H1 (cell line): Measurements from ENCODE around the gene TXNDC2.

ENCODE experiments used
- BACH1 ChIP-seq: IDR thresholded peaks from 2 replicates; pipeline ENCODE4 v1.6.1; 2012; ENCODE audit warnings: low read length, improper control_type of control experiment
- BRCA1 ChIP-seq: IDR thresholded peaks from 2 replicates; pipeline ENCODE4 v1.6.1; 2012; ENCODE audit warnings: low read depth, low read length, improper control_type of control experiment
- CEBPB ChIP-seq: IDR thresholded peaks from 2 replicates; pipeline ENCODE4 v1.6.1; 2012; ENCODE audit warnings: low read depth, low read length
- CTCF ChIP-seq, 3 experiments: IDR thresholded peaks; 1 replicate in 2 of 3; 2 replicates in 1 of 3; pipeline versions ENCODE4 v1.5.1 to v1.6.1; 2011; ENCODE audit warnings: low read length in 3 of 3, mild to moderate bottlenecking in 3 of 3, inconsistent platforms in 2 of 3, low read depth in 1 of 3, moderate library complexity in 1 of 3; ENCODE audit not compliant: insufficient read depth in 1 of 3; ENCODE audit errors: control extremely low read depth in 1 of 3
- EZH2 ChIP-seq: fragments of 200-600 bp; sonication (generic); IDR thresholded peaks from 2 replicates; pipeline ENCODE4 v1.7.1; 2012; ENCODE audit warnings: low read depth, mild to moderate bottlenecking, moderate library complexity, low read length, inconsistent platforms; ENCODE audit not compliant: severe bottlenecking
- FOSL1 ChIP-seq: IDR thresholded peaks from 2 replicates; pipeline ENCODE4 v1.6.1; 2011; ENCODE audit warnings: mild to moderate bottlenecking, low read depth, low read length, moderate library complexity; ENCODE audit not compliant: insufficient read depth
- JUN ChIP-seq: IDR thresholded peaks from 2 replicates; pipeline ENCODE4 v1.6.1; 2011; ENCODE audit warnings: low read depth, mild to moderate bottlenecking, improper control_type of control experiment, low read length
- MAX ChIP-seq: IDR thresholded peaks from 2 replicates; pipeline ENCODE4 v1.6.1; 2012; ENCODE audit warnings: inconsistent platforms
- POLR2A ChIP-seq, 2 experiments: IDR thresholded peaks; 1 replicate in 1 of 2; 2 replicates in 1 of 2; pipeline ENCODE4 v1.6.1; 2011; ENCODE audit warnings: low read depth in 2 of 2, low read length in 2 of 2, mild to moderate bottlenecking in 2 of 2; ENCODE audit errors: control extremely low read depth in 1 of 2
- POLR2AphosphoS5 ChIP-seq: IDR thresholded peaks from 2 replicates; pipeline ENCODE4 v1.6.1; 2011; ENCODE audit warnings: low read depth, low read length
- SIN3A ChIP-seq, 2 experiments: IDR thresholded peaks in 1 of 2; conservative IDR thresholded peaks in 1 of 2; 2 replicates each; pipeline ENCODE4 v1.6.1; 2011 to 2012; ENCODE audit warnings: low read length in 2 of 2, improper control_type of control experiment in 1 of 2, low read depth in 1 of 2, mild to moderate bottlenecking in 1 of 2

GRCh38 chr18:9915291-9916076 is 29.7 kb downstream of the TXNDC2 start:
- TF ChIP-seq POLR2A (IDR thresholded peaks at IDR 0.05; ENCODE audit: control extremely low read depth in 1 of 2, low read depth in 2 of 2, low read length in 2 of 2): no peak
- no peak for TF ChIP-seq CTCF (IDR thresholded peaks at IDR 0.05; ENCODE audit: control extremely low read depth in 1 of 3, insufficient read depth in 1 of 3, low read depth in 1 of 3, low read length in 3 of 3)
- no peak for TF ChIP-seq JUN
- TF ChIP-seq BACH1: no peak
- no peak for TF ChIP-seq SIN3A (conservative IDR thresholded peaks at IDR 0.05 in 1 of 2, IDR thresholded peaks at IDR 0.05 in 1 of 2; ENCODE audit: low read depth in 1 of 2, low read length in 2 of 2)
- no peak for TF ChIP-seq EZH2
- TF ChIP-seq MAX: no peak
- no peak for TF ChIP-seq FOSL1
- no peak for TF ChIP-seq POLR2AphosphoS5
- no peak for TF ChIP-seq BRCA1
- no peak for TF ChIP-seq CEBPB
